Keratinocyte (primary cell): ENCODE results near the gene EXOC8. TPM values are rescaled to one million over a fixed set of nuclear protein-coding genes. Genes with fewer than 3 reads are reported as not detected.

Experiments used
- DNase-seq: peaks from one replicate; pipeline ENCODE4 v3.0.0-alpha.2; 2011; ENCODE audit warnings: low read depth, missing footprints, low spot score
- FAIRE-seq: peaks from 2 replicates; lab custom pipeline; 2011; peaks lifted over from hg19 to GRCh38; lab: Jason Lieb, UNC
- H2AFZ ChIP-seq: 2 replicates; pipeline ENCODE4 v1.6.0; 2012; ENCODE audit warnings: low read length, control low read depth, inconsistent platforms; ENCODE audit not compliant: control insufficient read depth
- H3K27ac ChIP-seq: 2 replicates; pipeline ENCODE4 v1.5.1; 2011; ENCODE audit warnings: low read length; ENCODE audit not compliant: control insufficient read depth, insufficient read depth
- H3K27me3 ChIP-seq: 3 replicates; pipeline ENCODE4 v1.6.0; 2011; ENCODE audit warnings: low read length; ENCODE audit not compliant: control insufficient read depth, insufficient read depth; ENCODE audit errors: extremely low read depth
- H3K36me3 ChIP-seq, 2 experiments: 2 replicates in 1 of 2; 3 replicates in 1 of 2; pipeline ENCODE4 v1.5.1; 2011; ENCODE audit warnings: low read length in 2 of 2, mild to moderate bottlenecking in 1 of 2; ENCODE audit not compliant: control insufficient read depth in 2 of 2, insufficient read depth in 2 of 2; ENCODE audit errors: extremely low read depth in 1 of 2
- H3K4me1 ChIP-seq: 3 replicates; pipeline ENCODE4 v1.5.1; 2011; ENCODE audit warnings: low read length; ENCODE audit not compliant: control insufficient read depth, insufficient read depth; ENCODE audit errors: extremely low read depth
- H3K4me2 ChIP-seq: 3 replicates; pipeline ENCODE4 v1.6.0; 2011; ENCODE audit warnings: low read depth, low read length; ENCODE audit not compliant: control insufficient read depth, insufficient read depth; ENCODE audit errors: extremely low read depth
- H3K4me3 ChIP-seq, 3 experiments: fragments of 200-600 bp in 1 of 3; sonication (generic) in 1 of 3; 2 replicates in 2 of 3; 3 replicates in 1 of 3; pipeline ENCODE4 v1.5.1; 2011 to 2016; ENCODE audit warnings: low read length in 3 of 3, mild to moderate bottlenecking in 3 of 3, control low read depth in 2 of 3, inconsistent platforms in 1 of 3, low read depth in 1 of 3, mixed read lengths in 1 of 3, mixed run types in 1 of 3, moderate library complexity in 1 of 3; ENCODE audit not compliant: control insufficient read depth in 2 of 3, insufficient read depth in 2 of 3; ENCODE audit errors: extremely low read depth in 1 of 3
- H3K79me2 ChIP-seq: 2 replicates; pipeline ENCODE4 v1.6.0; 2012; ENCODE audit warnings: low read length; ENCODE audit not compliant: control insufficient read depth, insufficient read depth
- H3K9ac ChIP-seq: 3 replicates; pipeline ENCODE4 v1.6.0; 2011; ENCODE audit warnings: low read length; ENCODE audit not compliant: control insufficient read depth, insufficient read depth; ENCODE audit errors: extremely low read depth
- H3K9me1 ChIP-seq: 3 replicates; pipeline ENCODE4 v1.6.0; 2011; ENCODE audit warnings: low read length; ENCODE audit not compliant: control insufficient read depth, insufficient read depth; ENCODE audit errors: extremely low read depth
- H3K9me3 ChIP-seq: 2 replicates; pipeline ENCODE4 v1.5.1; 2012; ENCODE audit warnings: low read depth, low read length; ENCODE audit not compliant: control insufficient read depth
- H4K20me1 ChIP-seq: 3 replicates; pipeline ENCODE4 v1.6.0; 2011; ENCODE audit warnings: low read length; ENCODE audit not compliant: control insufficient read depth, insufficient read depth; ENCODE audit errors: extremely low read depth
- CTCF ChIP-seq, 3 experiments: IDR thresholded peaks in 1 of 3; conservative IDR thresholded peaks in 1 of 3; optimal IDR thresholded peaks in 1 of 3; 2 replicates in 2 of 3; 3 replicates in 1 of 3; pipeline versions ENCODE3 to v1.5.1; 2011; ENCODE audit warnings: low read length in 3 of 3, mild to moderate bottlenecking in 3 of 3, moderate library complexity in 2 of 3, control low read depth in 1 of 3, inconsistent platforms in 1 of 3; ENCODE audit not compliant: insufficient read depth in 2 of 3; ENCODE audit errors: extremely low read depth in 1 of 3
- EZH2 ChIP-seq: IDR thresholded peaks from one replicate; pipeline ENCODE4 v1.6.1; 2012; ENCODE audit warnings: inconsistent platforms, mild to moderate bottlenecking, low read length, moderate library complexity
- dilution Hi-C: fragments of 300-500 bp; cut with MboI; formaldehyde crosslinking; loops from one replicate; pipeline ENCODE4 v1.7.0; 2020; ENCODE audit warnings: low sequenced_read_pairs; ENCODE audit not compliant: extremely low pct_ligation_motif_present
- polyA plus RNA-seq, 5 experiments: library from polyadenylated mRNA; depleted of rRNA in 3 of 5; stranded (reverse) in 3 of 5; stranded (forward) in 1 of 5; unstranded in 1 of 5; fragments of >200 nt; gene quantifications; 1 replicate in 1 of 5; 2 replicates in 3 of 5; 3 replicates in 1 of 5; pipeline versions ENCODE4 v1.2.1 to v1.2.3, GENCODE V29; 2011 to 2012; ENCODE audit warnings: missing spikeins in 2 of 5, low read depth in 1 of 5, low replicate concordance in 1 of 5

The EXOC8 gene
- polyA plus RNA-seq, 1 donor (not counting 4 experiments of a cell fraction or from before 2014, with no cell fraction given), result 6.9 TPM

GRCh38 chr1:231286603-231287002, 51.0 kb downstream of the EXOC8 start:
- Histone ChIP-seq H3K79me2 (no peaks in the 10 kb centered on the region), H3K36me3 (no peaks in the 10 kb centered on the region), H3K9ac (no peak overlapping the region), H3K9me1 (no peaks in the 10 kb centered on the region), H3K27ac (no peak overlapping the region), H4K20me1 (no peaks in the 10 kb centered on the region), H3K4me1 (no peaks in the 10 kb centered on the region), H3K4me3 (no peak overlapping the region), H2AFZ (no peak overlapping the region), H3K9me3 (no peaks in the 10 kb centered on the region), H3K4me2 (no peak overlapping the region), H3K27me3 (no peaks in the 10 kb centered on the region)
- FAIRE-seq (no peak), DNase-seq (no peak)
- TF ChIP-seq EZH2 (no peak), CTCF (optimal IDR thresholded peaks at IDR 0.05 in 1 of 3, IDR thresholded peaks at IDR 0.05 in 1 of 3, conservative IDR thresholded peaks at IDR 0.05 in 1 of 3; ENCODE audit: extremely low read depth in 1 of 3, insufficient read depth in 2 of 3, low read length in 3 of 3) (no peak)
- dilution Hi-C loops, result no loop called here

- H3K79me2 ChIP-seq, result no peaks in the 10 kb centered on the region
- H2AFZ ChIP-seq, result no peak overlapping the region
- no peaks in the 10 kb centered on the region for H3K4me1 ChIP-seq
- no peaks in the 10 kb centered on the region for H4K20me1 ChIP-seq
- H3K9ac ChIP-seq, result no peak overlapping the region
- H3K4me3 ChIP-seq, result no peak overlapping the region
- dilution Hi-C loops, result no loop called here
- DNase-seq (no peak), FAIRE-seq (no peak)
- TF ChIP-seq CTCF (optimal IDR thresholded peaks at IDR 0.05 in 1 of 3, IDR thresholded peaks at IDR 0.05 in 1 of 3, conservative IDR thresholded peaks at IDR 0.05 in 1 of 3; ENCODE audit: extremely low read depth in 1 of 3, insufficient read depth in 2 of 3, low read length in 3 of 3), result no peak
- H3K27ac ChIP-seq, result no peak overlapping the region
- H3K4me2 ChIP-seq, result no peak overlapping the region
- H3K36me3 ChIP-seq, result no peaks in the 10 kb centered on the region
- H3K9me1 ChIP-seq, result no peaks in the 10 kb centered on the region
- H3K9me3 ChIP-seq, result no peaks in the 10 kb centered on the region
- H3K27me3 ChIP-seq, result no peaks in the 10 kb centered on the region
Observed at GRCh38 chr1:231284441-231284840, 53.2 kb downstream of the EXOC8 start.

Other genes starting within 250 kb of the EXOC8 start
- not detected in 3 replicates for gene TRIM67, start 175.8 kb downstream of the EXOC8 start, polyA plus RNA-seq
- 25.6 to 39.9 TPM (median 32.1 TPM) in 3 replicates for gene GNPAT, start 96.6 kb downstream of the EXOC8 start, polyA plus RNA-seq
- 15.7 to 17.4 TPM (median 16.8 TPM) in 3 replicates for gene SPRTN, start 441 bp upstream of the EXOC8 start, polyA plus RNA-seq
- 15.5 to 34.1 TPM (median 17.6 TPM) in 3 replicates for gene EGLN1, start 84.4 kb upstream of the EXOC8 start, polyA plus RNA-seq
- gene TSNAX, start 190.8 kb upstream of the EXOC8 start, polyA plus RNA-seq, result 21.5 to 32.6 TPM (median 30.9 TPM) in 3 replicates